CD14-positive monocyte (primary cell): ENCODE measurements around the gene MICAL2. TPM values are rescaled to one million over a fixed set of nuclear protein-coding genes. Genes with fewer than 3 reads are reported as not detected.

Source experiments
- DNase-seq, 3 donors: peaks; one replicate each; pipeline ENCODE4 v3.0.0-alpha.2; 2011 to 2022
- H2AFZ ChIP-seq: 2 replicates; pipeline ENCODE4 v1.6.0; 2012; ENCODE audit warnings: mild to moderate bottlenecking, low read depth, low read length, inconsistent platforms; ENCODE audit not compliant: insufficient read depth, poor library complexity, severe bottlenecking
- H3K27ac ChIP-seq, 2 donors: 1 replicate in 1 of 2; 2 replicates in 1 of 2; pipeline ENCODE4 v1.5.1; 2012 to 2013; ENCODE audit warnings: low read length in 2 of 2, control low read depth in 1 of 2, inconsistent platforms in 1 of 2, low read depth in 1 of 2, mild to moderate bottlenecking in 1 of 2
- H3K27me3 ChIP-seq, 2 donors: one replicate each; pipeline versions ENCODE4 v1.6.0 to v1.6.1; 2011 to 2013; ENCODE audit warnings: low read length in 2 of 2; ENCODE audit not compliant: control insufficient read depth in 2 of 2, insufficient read depth in 2 of 2
- H3K36me3 ChIP-seq, 2 donors: replicated peaks in 1 of 2; 1 replicate in 1 of 2; 2 replicates in 1 of 2; pipeline versions ENCODE4 v1.5.1 to v1.6.1; 2012 to 2013; ENCODE audit warnings: low read length in 2 of 2, control low read depth in 1 of 2, inconsistent platforms in 1 of 2, mild to moderate bottlenecking in 1 of 2; ENCODE audit not compliant: insufficient read depth in 2 of 2, control insufficient read depth in 1 of 2
- H3K4me1 ChIP-seq, 2 donors: 1 replicate in 1 of 2; 2 replicates in 1 of 2; pipeline versions ENCODE4 v1.5.1 to v1.6.1; 2012 to 2013; ENCODE audit warnings: low read length in 2 of 2, control low read depth in 1 of 2, inconsistent platforms in 1 of 2, mild to moderate bottlenecking in 1 of 2, moderate library complexity in 1 of 2; ENCODE audit not compliant: insufficient read depth in 2 of 2, control insufficient read depth in 1 of 2
- H3K4me2 ChIP-seq: replicated peaks from 2 replicates; pipeline ENCODE3; 2012; ENCODE audit warnings: low read length, moderate library complexity, mild to moderate bottlenecking; ENCODE audit not compliant: poor library complexity, severe bottlenecking; ENCODE audit errors: extremely low read depth
- H3K4me3 ChIP-seq, 3 experiments: fragments of 200-600 bp in 1 of 3; sonication (generic) in 1 of 3; replicated peaks in 1 of 3; 1 replicate in 2 of 3; 2 replicates in 1 of 3; pipeline ENCODE4 v1.5.1; 2011 to 2013; ENCODE audit warnings: low read length in 3 of 3, mild to moderate bottlenecking in 3 of 3, control low read depth in 2 of 3, low read depth in 2 of 3, inconsistent platforms in 1 of 3, moderate library complexity in 1 of 3
- H3K79me2 ChIP-seq: 2 replicates; pipeline ENCODE4 v1.6.0; 2012; ENCODE audit warnings: mild to moderate bottlenecking, control low read depth, inconsistent platforms, low read length, moderate library complexity; ENCODE audit not compliant: insufficient read depth
- H3K9ac ChIP-seq: 2 replicates; pipeline ENCODE4 v1.6.0; 2017; ENCODE audit warnings: low read length, mild to moderate bottlenecking; ENCODE audit not compliant: insufficient read depth, poor library complexity, severe bottlenecking
- H3K9me3 ChIP-seq, 2 donors: replicated peaks in 1 of 2; 1 replicate in 1 of 2; 2 replicates in 1 of 2; pipeline versions ENCODE4 v1.5.1 to v1.6.1; 2012 to 2013; ENCODE audit warnings: low read length in 2 of 2, control low read depth in 1 of 2; ENCODE audit not compliant: control insufficient read depth in 1 of 2, insufficient read depth in 1 of 2
- H4K20me1 ChIP-seq: 2 replicates; pipeline ENCODE4 v1.6.0; 2012; ENCODE audit warnings: mild to moderate bottlenecking, low read length, control low read depth, moderate library complexity; ENCODE audit not compliant: insufficient read depth
- H3K27ac Mint-ChIP-seq, 7 donors: one replicate each; pipeline ENCODE4 v1.8.0; 2020; ENCODE audit warnings: mild to moderate bottlenecking in 7 of 7, mixed read lengths in 7 of 7, moderate library complexity in 6 of 7, inconsistent platforms in 2 of 7
- H3K27me3 Mint-ChIP-seq, 3 donors: one replicate each; pipeline ENCODE4 v1.8.0; 2021 to 2022; ENCODE audit warnings: low read depth in 3 of 3, mild to moderate bottlenecking in 3 of 3, mixed read lengths in 3 of 3, moderate library complexity in 3 of 3, inconsistent platforms in 1 of 3
- H3K36me3 Mint-ChIP-seq, 2 donors: one replicate each; pipeline ENCODE4 v1.8.0; 2020; ENCODE audit warnings: mixed read lengths in 2 of 2, inconsistent platforms in 1 of 2, mild to moderate bottlenecking in 1 of 2
- H3K4me1 Mint-ChIP-seq: one replicate; pipeline ENCODE4 v1.8.0; 2020; ENCODE audit warnings: mild to moderate bottlenecking, mixed read lengths
- H3K4me3 Mint-ChIP-seq, 2 donors: one replicate each; pipeline ENCODE4 v1.8.0; 2020; ENCODE audit warnings: mild to moderate bottlenecking in 2 of 2, mixed read lengths in 2 of 2, moderate library complexity in 1 of 2
- H3K9me3 Mint-ChIP-seq, 7 donors: one replicate each; pipeline ENCODE4 v1.8.0; 2020 to 2022; ENCODE audit warnings: mixed read lengths in 7 of 7, mild to moderate bottlenecking in 6 of 7, moderate library complexity in 6 of 7, inconsistent platforms in 2 of 7
- CTCF ChIP-seq: fragments of 200-600 bp; IDR thresholded peaks from one replicate; pipeline ENCODE4 v1.8.0; 2022; ENCODE audit warnings: antibody characterized with exemption, mild to moderate bottlenecking
- WGBS: methylation state at CpG from one replicate; pipeline ENCODE4 v1.1.5; 2013; ENCODE audit warnings: missing lambda C conversion rate; ENCODE audit not compliant: insufficient coverage; 5-methylcytosine and 5-hydroxymethylcytosine counted together
- intact Hi-C, 2 donors: fragments of 100-400 bp; cut with micrococcal nuclease; formaldehyde crosslinking; loops; one replicate each; pipeline versions ENCODE4 v1.15.0 to v1.15.1; 2023
- polyA plus RNA-seq, 3 donors: library from polyadenylated mRNA; depleted of rRNA in 1 of 3; unstranded in 2 of 3; stranded (reverse) in 1 of 3; fragments of 300-500 nt in 2 of 3; fragments of >200 nt in 1 of 3; fragmentation: Illumina TruSeq in 2 of 3; gene quantifications; 1 replicate in 2 of 3; 2 replicates in 1 of 3; pipeline ENCODE4 v1.2.3, GENCODE V29; 2012 to 2021

The MICAL2 gene
- polyA plus RNA-seq, 3 donors, result 39.8 to 72.5 (median 44.0) TPM

DNA sequence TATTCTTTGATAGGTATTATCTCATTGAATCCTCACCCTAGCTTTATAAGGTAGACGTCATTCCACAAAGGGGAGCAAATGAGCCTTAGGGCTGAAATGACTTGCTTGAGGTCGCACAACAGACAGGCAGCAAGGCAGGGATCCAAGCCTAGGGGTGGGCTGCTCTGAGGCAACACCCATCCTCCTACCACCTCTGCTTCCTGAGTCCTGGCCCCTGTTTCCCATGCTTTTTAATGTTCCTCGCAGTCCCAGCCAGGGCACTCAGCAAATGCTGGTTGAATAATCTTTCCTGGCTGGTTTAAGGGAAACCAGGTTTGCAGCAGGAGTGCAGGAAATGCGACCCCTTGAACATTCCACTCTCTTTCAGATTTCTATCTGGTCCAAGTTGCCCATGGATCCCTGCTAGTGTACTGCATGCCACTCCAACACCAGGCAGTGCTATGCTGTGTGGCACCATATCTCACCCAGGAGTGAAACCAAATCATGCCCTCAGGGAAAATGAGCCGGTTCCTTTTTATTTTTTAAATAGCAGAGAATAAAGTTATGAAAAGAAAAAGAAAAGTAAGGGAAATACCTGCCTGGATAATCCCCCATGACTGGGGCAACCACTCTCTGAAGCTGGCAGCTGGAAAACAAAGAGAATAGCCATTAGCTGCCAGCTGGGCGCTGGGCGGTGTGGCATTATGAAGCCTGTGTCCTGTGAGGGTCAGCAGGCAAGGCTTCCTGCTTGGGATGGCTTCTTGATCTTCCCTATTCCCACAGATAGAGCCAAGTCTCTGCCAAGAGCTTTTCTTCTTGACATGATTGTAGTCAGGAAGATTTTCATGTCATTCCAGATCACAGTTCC lies 21.8 kb downstream of the MICAL2 start:
- Histone ChIP-seq H2AFZ (no peak overlapping the region), H3K27ac (no peak overlapping the region), H3K27me3 (no peaks in the 10 kb centered on the region), H3K79me2 (peaks cover 69% of the 10 kb centered on the region), H3K9ac (no peak overlapping the region), H3K4me3 (no peak overlapping the region), H3K4me2 (no peak overlapping the region), H3K4me1 (peaks cover 84 to 86% of the 10 kb centered on the region in 2 donors), H4K20me1 (peaks cover 18% of the 10 kb centered on the region), H3K9me3 (no peaks in the 10 kb centered on the region), H3K36me3 (peaks cover 0 to 2% of the 10 kb centered on the region in 2 donors)
- Mint-ChIP-seq H3K4me3 (no peak overlapping the region), H3K9me3 (no peaks in the 10 kb centered on the region), H3K36me3 (peaks cover 26 to 55% of the 10 kb centered on the region in 2 donors), H3K4me1 (peaks cover 79% of the 10 kb centered on the region), H3K27me3 (peaks cover 1 to 2% (median 2%) of the 10 kb centered on the region in 3 donors), H3K27ac (peak overlapping the region in 2 of 7 donors; percentile 83 to 85)
- DNase-seq, result no peak
- intact Hi-C loops, result no loop called here
- no peak for TF ChIP-seq CTCF
- WGBS, result 90% methylated on average over 3 of the region's 7 CpGs

DNA sequence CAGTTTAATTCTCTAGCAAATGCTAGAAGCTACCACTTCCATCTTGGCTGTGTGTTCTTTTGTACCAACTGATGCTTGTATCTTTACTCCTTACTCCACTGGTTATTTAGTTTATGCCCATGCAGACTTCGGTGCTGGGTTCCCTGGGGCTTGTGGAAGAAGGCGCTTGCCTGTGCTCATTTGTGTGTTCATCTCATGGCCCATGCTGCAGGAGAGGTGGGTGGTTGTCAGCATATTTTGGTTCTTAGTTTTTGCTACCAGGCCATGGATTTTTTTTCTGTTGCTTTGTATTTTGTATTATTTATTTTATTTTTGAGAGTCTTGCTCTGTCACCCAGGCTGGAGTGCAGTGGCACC lies 22.4 kb downstream of the MICAL2 start:
- no peak for TF ChIP-seq CTCF
- H3K4me2 ChIP-seq, result no peak overlapping the region
- H3K9ac ChIP-seq, result no peak overlapping the region
- Mint-ChIP-seq H3K4me1 (peaks cover 73% of the 10 kb centered on the region), H3K27ac (peak overlapping the region in 5 of 7 donors; percentile 42 to 93 (median 85)), H3K9me3 (no peaks in the 10 kb centered on the region), H3K27me3 (peaks cover 0 to 2% (median 1%) of the 10 kb centered on the region in 3 donors), H3K4me3 (no peak overlapping the region), H3K36me3 (peaks cover 24 to 55% of the 10 kb centered on the region in 2 donors)
- H3K4me1 ChIP-seq, result peaks cover 78 to 80% of the 10 kb centered on the region in 2 donors
- intact Hi-C loops, result no loop called here
- WGBS, result no CpG with 5 or more reads among the region's 2 CpGs
- H3K27ac ChIP-seq, result no peak overlapping the region
- DNase-seq, result no peak
- peaks cover under 1 to 2% of the 10 kb centered on the region in 2 donors for H3K36me3 ChIP-seq
- H3K9me3 ChIP-seq, result no peaks in the 10 kb centered on the region
- H3K27me3 ChIP-seq, result no peaks in the 10 kb centered on the region
- peaks cover 63% of the 10 kb centered on the region for H3K79me2 ChIP-seq
- peaks cover 18% of the 10 kb centered on the region for H4K20me1 ChIP-seq
- H3K4me3 ChIP-seq, result no peak overlapping the region
- H2AFZ ChIP-seq, result no peak overlapping the region
